Ramos (cell line): ENCODE data around the gene ALDH9A1.
"Not testable (repeated sequence)": the region's sequence is repeated elsewhere in the genome, so short reads cannot be mapped to it uniquely, and the experiment has no call there.

Experiments used
- in situ Hi-C: fragments of 300-500 bp; cut with MboI; formaldehyde crosslinking; loops from one replicate; pipeline ENCODE4 v1.14.3; 2022; ENCODE audit warnings: low sequenced_read_pairs; ENCODE audit not compliant: unreplicated experiment

The ALDH9A1 gene

GRCh38 chr1:165648919-165649572 is 49.3 kb downstream of the ALDH9A1 start:
- in situ Hi-C loops = no loop called here

- in situ Hi-C loops = no loop called here
Measured at GRCh38 chr1:165647970-165648369, 50.4 kb downstream of the ALDH9A1 start.

- in situ Hi-C loops = no loop called here
Measured at GRCh38 chr1:165647517-165647916, 50.8 kb downstream of the ALDH9A1 start.

GRCh38 chr1:165645654-165646366 is 52.6 kb downstream of the ALDH9A1 start:
- in situ Hi-C loops = no loop called here

- in situ Hi-C loops = no loop called here
Measured at GRCh38 chr1:165644064-165644735, 54.2 kb downstream of the ALDH9A1 start.

GRCh38 chr1:165641231-165641987 is 57.0 kb downstream of the ALDH9A1 start:
- in situ Hi-C loops = no loop called here

- in situ Hi-C loops = no loop called here
Measured at GRCh38 chr1:165639821-165640623, 58.3 kb downstream of the ALDH9A1 start.

- in situ Hi-C loops = not testable (repeated sequence)
Measured at GRCh38 chr1:165638211-165638610, 60.2 kb downstream of the ALDH9A1 start.

GRCh38 chr1:165637427-165637826 is 60.9 kb downstream of the ALDH9A1 start:
- in situ Hi-C loops = no loop called here

- in situ Hi-C loops = no loop called here
Measured at GRCh38 chr1:165635823-165636222, 62.5 kb downstream of the ALDH9A1 start.

GRCh38 chr1:165635329-165635728 is 63.0 kb downstream of the ALDH9A1 start:
- in situ Hi-C loops = no loop called here

GRCh38 chr1:165634154-165634921 is 64.0 kb downstream of the ALDH9A1 start:
- in situ Hi-C loops = no loop called here

GRCh38 chr1:165633614-165634013 is 64.7 kb downstream of the ALDH9A1 start:
- in situ Hi-C loops = no loop called here

GRCh38 chr1:165632491-165632890 is 65.9 kb downstream of the ALDH9A1 start:
- in situ Hi-C loops = no loop called here

- in situ Hi-C loops = no loop called here
Measured at GRCh38 chr1:165632152-165632469, 66.3 kb downstream of the ALDH9A1 start.

- in situ Hi-C loops = no loop called here
Measured at GRCh38 chr1:165631342-165632151, 66.8 kb downstream of the ALDH9A1 start.

- in situ Hi-C loops = no loop called here
Measured at GRCh38 chr1:165630629-165631341, 67.6 kb downstream of the ALDH9A1 start, which contains the start of gene MGST3. TSS of gene MGST3 (plus strand) at chr1:165631234. CDS start at chr1:165649848, 18,614 bp downstream.
